Measurements from ENCODE around the gene RIMBP2. TPM values are rescaled to one million over a fixed set of nuclear protein-coding genes. Genes with fewer than 3 reads are reported as not detected.

RIMBP2 gene
- polyA plus RNA-seq, 1 of the 3 experiments (the other 2 are of a cell fraction): 0.90 TPM

DNA sequence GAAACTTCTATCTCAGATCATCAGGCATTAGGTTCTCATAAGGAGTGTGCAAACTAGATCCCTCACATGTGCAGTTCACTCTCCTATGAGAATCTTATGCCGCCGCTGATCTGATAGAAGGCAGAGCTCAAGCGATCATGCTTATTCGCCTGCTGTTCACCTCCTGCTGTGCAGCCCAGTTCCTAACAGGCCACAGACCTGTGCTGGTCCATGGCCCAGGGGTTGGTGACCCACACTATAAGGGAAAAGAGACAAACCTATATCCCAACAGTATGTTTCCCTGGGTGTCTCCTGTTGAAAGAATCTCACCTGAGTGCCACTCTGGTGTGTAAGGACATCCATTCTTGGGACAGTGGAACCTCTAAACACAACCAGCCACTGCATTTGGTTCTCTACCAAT is 186.3 kb downstream of the RIMBP2 start:
- H3K9me2 ChIP-seq: no peaks in the 10 kb centered on the region
- no peaks in the 10 kb centered on the region for H3K36me3 ChIP-seq (replicated peaks in 1 of 2; ENCODE audit: control insufficient read depth in 1 of 2, insufficient read depth in 2 of 2, low read length in 1 of 2)
- no peaks in the 10 kb centered on the region for H3K27me3 ChIP-seq (ENCODE audit: insufficient read depth)
- peaks cover 0 to 27% of the 10 kb centered on the region in 2 experiments; a peak in 1 of 4 replicates for H3K4me1 ChIP-seq (ENCODE audit: control insufficient read depth in 1 of 2, insufficient read depth in 2 of 2, low read depth in 1 of 2, low read length in 1 of 2)
- no peak overlapping the region for H3K4me2 ChIP-seq
- H2AFZ ChIP-seq (ENCODE audit: low read depth): no peak overlapping the region
- no peaks in the 10 kb centered on the region for H4K20me1 ChIP-seq (ENCODE audit: insufficient read depth)
- no peak for TF ChIP-seq RAD21 (IDR thresholded peaks at IDR 0.05; ENCODE audit: low read length)
- no peak for TF ChIP-seq CHD2 (IDR thresholded peaks at IDR 0.05; ENCODE audit: low read length, partially characterized antibody)
- no peak for TF ChIP-seq FOXJ3 (CRISPR knock-in tag; IDR thresholded peaks at IDR 0.05)
- no peak for TF ChIP-seq EP300 (IDR thresholded peaks at IDR 0.05; ENCODE audit: borderline replicate concordance in 1 of 2, low read depth in 1 of 2, low read length in 1 of 2)
- TF ChIP-seq, protein P1, sequence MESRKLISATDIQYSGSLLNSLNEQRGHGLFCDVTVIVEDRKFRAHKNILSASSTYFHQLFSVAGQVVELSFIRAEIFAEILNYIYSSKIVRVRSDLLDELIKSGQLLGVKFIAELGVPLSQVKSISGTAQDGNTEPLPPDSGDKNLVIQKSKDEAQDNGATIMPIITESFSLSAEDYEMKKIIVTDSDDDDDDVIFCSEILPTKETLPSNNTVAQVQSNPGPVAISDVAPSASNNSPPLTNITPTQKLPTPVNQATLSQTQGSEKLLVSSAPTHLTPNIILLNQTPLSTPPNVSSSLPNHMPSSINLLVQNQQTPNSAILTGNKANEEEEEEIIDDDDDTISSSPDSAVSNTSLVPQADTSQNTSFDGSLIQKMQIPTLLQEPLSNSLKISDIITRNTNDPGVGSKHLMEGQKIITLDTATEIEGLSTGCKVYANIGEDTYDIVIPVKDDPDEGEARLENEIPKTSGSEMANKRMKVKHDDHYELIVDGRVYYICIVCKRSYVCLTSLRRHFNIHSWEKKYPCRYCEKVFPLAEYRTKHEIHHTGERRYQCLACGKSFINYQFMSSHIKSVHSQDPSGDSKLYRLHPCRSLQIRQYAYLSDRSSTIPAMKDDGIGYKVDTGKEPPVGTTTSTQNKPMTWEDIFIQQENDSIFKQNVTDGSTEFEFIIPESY (IDR thresholded peaks at IDR 0.05; ENCODE audit: borderline replicate concordance, low read depth): no peak
- no peak for TF ChIP-seq RFX5 (IDR thresholded peaks at IDR 0.05; ENCODE audit: low read length)
- no peak for TF ChIP-seq FOXM1 (IDR thresholded peaks at IDR 0.05; ENCODE audit: low read depth)
- no peak for TF ChIP-seq EZH2phosphoT487 (IDR thresholded peaks at IDR 0.05; ENCODE audit: borderline replicate concordance, low read depth)
- no peak for TF ChIP-seq USF2 (IDR thresholded peaks at IDR 0.05; ENCODE audit: borderline replicate concordance, low read depth, low read length)
- TF ChIP-seq IRF3 (IDR thresholded peaks at IDR 0.05; ENCODE audit: low read depth, low read length): no peak
- TF ChIP-seq MAX (IDR thresholded peaks at IDR 0.05; ENCODE audit: low read depth): no peak
- no peak for TF ChIP-seq CTCF (IDR thresholded peaks at IDR 0.05)
- TF ChIP-seq NRF1 (IDR thresholded peaks at IDR 0.05; ENCODE audit: low read depth, low read length): no peak
- H3K27ac ChIP-seq (ENCODE audit: low read depth in 2 of 2, low read length in 1 of 2): no peak overlapping the region; a peak in 1 of 4 replicates
- ChIA-PET POLR2A (no interaction called here), CTCF (no interaction called here)
- no peak for DNase-seq
- H3K9me3 ChIP-seq: no peaks in the 10 kb centered on the region
- no peaks in the 10 kb centered on the region for H3K79me2 ChIP-seq (ENCODE audit: insufficient read depth)
- no peaks in the 10 kb centered on the region for H3F3A ChIP-seq (replicated peaks; ENCODE audit: insufficient read depth)
- H3K9ac ChIP-seq: no peak overlapping the region
- WGBS (ENCODE audit: low lambda C conversion rate): 79% methylated on average over 4 of the region's 4 CpGs
- no peak overlapping the region for H3K4me3 ChIP-seq (ENCODE audit: low read depth in 2 of 2, low read length in 1 of 2)

Data from SK-N-SH (cell line).